Vagina (tissue), 2 donors: Measurements from ENCODE around the gene BLTP3A.

ENCODE experiments used
- POLR2A ChIP-seq, 2 donors: fragments of 450-650 bp; IDR thresholded peaks; one replicate each; pipeline ENCODE4 v1.6.1; 2017; ENCODE audit warnings: antibody characterized with exemption in 2 of 2, mild to moderate bottlenecking in 2 of 2, moderate library complexity in 2 of 2
- POLR2AphosphoS5 ChIP-seq, 2 donors: sonication (generic); formaldehyde crosslinking; IDR thresholded peaks; one replicate each; pipeline ENCODE4 v1.9.0; 2017; ENCODE audit warnings: antibody characterized with exemption in 2 of 2, mild to moderate bottlenecking in 2 of 2, low read depth in 1 of 2; ENCODE audit not compliant: insufficient read depth in 1 of 2
- TF ChIP-seq, protein P1 (sequence below), 3 experiments: fragments of 450-650 bp in 2 of 3; fragments of 200-600 bp in 1 of 3; sonication (generic) in 1 of 3; IDR thresholded peaks; one replicate each; pipeline ENCODE4 v1.5.1; 2017 to 2019; ENCODE audit warnings: antibody characterized with exemption in 3 of 3, mild to moderate bottlenecking in 2 of 3, moderate library complexity in 2 of 3

DNA sequence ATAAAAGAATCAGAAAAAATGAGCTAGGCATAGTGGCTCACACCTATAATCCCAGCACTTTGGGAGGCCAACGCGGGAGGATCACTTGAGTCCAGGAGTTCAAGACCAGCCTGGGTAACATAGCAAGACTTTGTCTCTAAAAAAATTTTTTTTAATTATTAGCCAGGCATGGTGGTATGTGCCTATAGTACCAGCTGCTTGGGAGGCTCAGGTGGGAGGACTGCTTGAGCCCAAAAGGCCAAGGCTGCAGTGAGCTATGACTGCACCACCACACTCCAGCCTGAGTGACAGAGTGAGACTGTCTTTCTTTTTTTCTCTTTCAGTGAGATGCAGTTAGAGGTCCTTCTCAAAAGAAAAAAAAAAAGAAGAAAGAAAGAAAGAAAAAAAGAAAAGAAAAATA lies 43.1 kb upstream of the BLTP3A start:
- TF ChIP-seq POLR2A (IDR thresholded peaks at IDR 0.05) = no peak
- TF ChIP-seq, protein P1, sequence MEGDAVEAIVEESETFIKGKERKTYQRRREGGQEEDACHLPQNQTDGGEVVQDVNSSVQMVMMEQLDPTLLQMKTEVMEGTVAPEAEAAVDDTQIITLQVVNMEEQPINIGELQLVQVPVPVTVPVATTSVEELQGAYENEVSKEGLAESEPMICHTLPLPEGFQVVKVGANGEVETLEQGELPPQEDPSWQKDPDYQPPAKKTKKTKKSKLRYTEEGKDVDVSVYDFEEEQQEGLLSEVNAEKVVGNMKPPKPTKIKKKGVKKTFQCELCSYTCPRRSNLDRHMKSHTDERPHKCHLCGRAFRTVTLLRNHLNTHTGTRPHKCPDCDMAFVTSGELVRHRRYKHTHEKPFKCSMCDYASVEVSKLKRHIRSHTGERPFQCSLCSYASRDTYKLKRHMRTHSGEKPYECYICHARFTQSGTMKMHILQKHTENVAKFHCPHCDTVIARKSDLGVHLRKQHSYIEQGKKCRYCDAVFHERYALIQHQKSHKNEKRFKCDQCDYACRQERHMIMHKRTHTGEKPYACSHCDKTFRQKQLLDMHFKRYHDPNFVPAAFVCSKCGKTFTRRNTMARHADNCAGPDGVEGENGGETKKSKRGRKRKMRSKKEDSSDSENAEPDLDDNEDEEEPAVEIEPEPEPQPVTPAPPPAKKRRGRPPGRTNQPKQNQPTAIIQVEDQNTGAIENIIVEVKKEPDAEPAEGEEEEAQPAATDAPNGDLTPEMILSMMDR (IDR thresholded peaks at IDR 0.05) = no peak
- TF ChIP-seq POLR2AphosphoS5 (IDR thresholded peaks at IDR 0.05; ENCODE audit: insufficient read depth in 1 of 2, low read depth in 1 of 2) = no peak
